CD4-positive, alpha-beta T cell treated with Interleukin-6 at 100 ng/mL for 8 hours (primary cell): Measurements from ENCODE around the gene CACNA1C.
"Not testable (repeated sequence)": the region's sequence is repeated elsewhere in the genome, so short reads cannot be mapped to it uniquely, and the experiment has no call there.

Experiments used
- DNase-seq: peaks from one replicate; pipeline ENCODE4 v3.0.0-alpha.2; 2020; ENCODE audit warnings: mixed read lengths, low spot score

Gene CACNA1C

DNA sequence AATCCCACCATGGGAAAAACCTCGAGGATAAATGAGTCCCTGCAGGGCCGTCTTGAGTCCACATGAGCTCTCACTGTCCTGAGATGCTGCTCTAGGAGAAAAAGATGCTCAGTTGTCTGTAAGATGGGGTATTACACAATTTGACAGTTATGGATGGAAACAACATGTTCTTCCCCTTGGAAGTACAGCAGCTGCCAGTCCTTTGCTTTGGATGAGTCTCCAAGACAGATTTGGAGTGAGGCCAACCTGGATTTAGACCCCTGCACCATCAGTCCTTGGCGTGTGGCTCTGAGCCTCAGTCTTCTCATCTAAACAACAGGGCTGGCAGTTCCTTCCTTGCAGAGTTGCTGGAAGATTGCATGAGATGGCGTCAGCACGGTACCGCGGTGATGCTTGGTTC, 432.9 kb downstream of the CACNA1C start:
- no peak for DNase-seq

DNA sequence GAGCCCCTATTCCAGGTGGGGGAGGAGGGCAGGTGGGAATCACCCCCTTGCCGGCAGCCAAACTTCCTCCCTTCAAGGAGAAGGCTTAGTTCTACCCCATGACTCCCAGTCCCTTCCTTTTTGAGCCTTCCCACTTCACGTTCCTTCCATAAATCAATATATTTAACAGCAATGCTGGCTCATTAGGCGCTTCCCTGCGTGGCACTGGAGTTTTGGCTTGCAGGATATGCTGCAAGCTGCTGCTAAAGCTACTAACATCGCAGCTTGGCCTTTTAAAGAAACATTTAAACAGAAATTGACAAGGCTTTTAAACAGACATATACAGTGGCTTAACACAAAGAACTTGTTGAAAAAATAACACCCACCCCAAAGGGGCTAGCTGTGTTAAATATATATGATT, 434.0 kb downstream of the CACNA1C start:
- no peak for DNase-seq

DNA sequence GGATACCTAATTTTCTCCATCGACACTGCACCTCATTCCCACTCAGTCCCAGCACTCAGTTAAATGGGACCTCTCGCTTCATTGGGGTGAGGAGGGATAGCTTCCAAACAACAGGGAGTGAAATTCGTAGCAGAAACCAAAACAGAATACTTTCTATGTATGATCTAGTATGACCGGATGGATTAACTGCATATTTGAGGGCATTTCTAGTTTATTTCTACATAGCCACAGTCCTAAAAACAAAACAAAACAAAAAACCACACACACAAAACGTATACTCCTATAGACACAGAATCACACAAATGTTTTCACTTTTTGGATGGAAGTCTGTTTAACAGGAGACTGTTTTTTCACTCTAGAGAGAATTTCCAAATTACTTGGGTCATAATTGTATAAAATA, 434.5 kb downstream of the CACNA1C start:
- no peak for DNase-seq

DNA sequence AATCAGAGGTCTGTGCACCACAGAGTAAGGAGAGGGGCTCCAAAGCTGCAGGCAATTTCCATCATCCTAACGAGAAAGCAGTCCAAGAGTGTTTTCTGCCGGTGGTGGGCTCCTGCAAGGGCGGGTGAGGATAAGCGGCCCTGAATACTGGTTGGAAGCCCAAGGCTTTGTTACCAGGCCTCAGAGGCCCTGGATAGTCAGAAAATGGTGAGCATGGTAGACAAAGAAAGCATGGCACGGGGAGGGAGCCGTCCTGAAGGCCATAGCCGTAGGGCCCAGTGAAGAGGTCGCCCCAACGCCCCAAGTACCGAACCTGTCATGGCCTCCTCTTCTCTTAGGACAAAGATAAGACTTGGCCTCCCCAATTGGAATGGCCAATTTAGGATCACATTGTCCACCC, 435.3 kb downstream of the CACNA1C start:
- DNase-seq: no peak

DNA sequence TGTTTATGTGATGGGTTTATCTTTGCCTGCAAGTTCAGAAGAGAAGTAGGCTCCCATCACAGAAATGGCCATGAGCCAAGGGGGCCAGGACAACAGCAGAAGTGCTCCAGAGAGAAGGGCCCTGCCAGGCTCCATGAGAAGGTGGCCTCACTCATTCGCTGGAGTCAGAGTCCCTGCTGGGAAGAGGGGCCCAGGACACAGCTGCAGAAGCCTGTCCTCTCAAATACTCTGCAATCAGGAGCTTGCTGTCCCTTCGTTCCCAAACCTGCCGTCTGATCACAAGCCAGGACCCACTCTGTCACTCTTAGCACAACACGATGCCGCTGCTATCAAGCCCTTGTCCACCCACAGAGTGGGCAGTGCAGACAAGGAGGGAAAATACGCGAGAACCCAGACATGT, 435.8 kb downstream of the CACNA1C start:
- no peak for DNase-seq

DNA sequence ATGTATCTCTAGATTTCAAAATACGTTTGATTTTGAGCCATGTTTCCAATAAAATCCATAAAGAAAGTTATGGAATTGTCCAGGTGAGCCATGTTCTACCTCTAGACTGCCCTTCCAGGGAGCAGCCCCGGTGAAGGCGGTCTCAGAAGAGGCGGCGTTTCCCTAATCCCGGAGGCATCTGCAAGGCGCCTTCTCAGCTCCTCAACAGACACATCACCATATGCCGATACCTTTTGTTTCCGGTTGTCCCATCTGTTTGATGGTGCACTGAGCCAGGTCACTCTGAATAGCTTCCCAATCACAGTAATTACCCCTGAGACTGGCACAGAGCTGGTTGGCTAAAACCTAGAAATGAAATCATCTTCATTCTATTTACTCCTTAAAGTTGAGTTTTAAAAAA, 436.5 kb downstream of the CACNA1C start:
- no peak for DNase-seq

DNA sequence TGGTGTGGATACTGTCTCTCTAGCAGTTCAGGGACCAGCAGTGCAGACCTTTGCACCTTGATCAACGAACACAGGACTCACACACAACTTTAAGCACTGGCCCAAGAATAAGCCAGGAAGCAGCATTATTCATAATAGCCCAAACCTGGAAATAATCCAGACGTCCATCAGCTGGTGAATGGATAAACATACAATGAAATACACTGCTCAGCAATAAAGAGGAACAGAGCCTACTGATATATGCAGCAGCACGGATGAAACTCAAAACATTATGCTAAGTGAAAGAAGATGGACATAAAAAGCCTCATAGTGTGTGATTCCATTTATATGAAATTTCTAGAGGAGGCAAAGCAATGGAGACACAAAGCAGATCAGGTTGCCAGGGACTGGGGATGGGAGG, 438.0 kb downstream of the CACNA1C start:
- no peak for DNase-seq

DNA sequence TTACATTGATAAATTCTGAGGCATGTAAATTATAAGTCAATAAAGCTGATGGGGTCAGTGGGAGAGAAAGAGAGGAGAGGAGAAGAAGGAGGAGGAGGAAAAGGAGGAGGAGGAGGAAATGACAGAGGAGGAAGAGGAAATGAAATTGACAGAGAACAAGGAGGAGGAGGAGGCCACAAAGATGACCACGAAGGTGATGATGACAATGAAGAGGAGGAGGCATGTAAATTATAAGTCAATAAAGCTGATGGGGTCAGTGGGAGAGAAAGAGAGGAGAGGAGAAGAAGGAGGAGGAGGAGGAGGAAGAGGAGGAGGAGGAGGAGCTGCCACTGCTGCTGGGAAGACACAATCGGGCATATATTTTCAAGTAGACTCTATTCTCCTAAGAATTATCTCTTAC, 438.6 kb downstream of the CACNA1C start:
- not testable (repeated sequence) for DNase-seq

DNA sequence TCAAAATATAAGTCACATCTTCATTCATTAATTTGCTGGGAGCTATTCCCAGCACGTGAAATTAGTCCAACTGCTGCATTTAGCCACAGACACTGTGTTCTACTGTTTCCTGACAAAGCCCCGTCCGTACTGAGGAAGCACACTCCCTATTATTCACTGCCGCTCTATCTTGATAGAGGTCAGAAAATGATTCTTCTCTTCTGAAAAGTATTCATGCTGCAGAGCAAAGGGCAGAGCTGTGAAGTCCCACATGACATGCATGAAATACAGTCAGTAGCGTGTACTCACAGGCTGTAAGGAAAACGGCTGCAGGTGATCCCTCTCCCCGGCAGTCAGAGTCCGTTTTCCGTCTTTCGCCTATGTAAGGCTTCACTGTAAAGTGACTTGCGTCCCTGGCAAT, 439.4 kb downstream of the CACNA1C start:
- no peak for DNase-seq

DNA sequence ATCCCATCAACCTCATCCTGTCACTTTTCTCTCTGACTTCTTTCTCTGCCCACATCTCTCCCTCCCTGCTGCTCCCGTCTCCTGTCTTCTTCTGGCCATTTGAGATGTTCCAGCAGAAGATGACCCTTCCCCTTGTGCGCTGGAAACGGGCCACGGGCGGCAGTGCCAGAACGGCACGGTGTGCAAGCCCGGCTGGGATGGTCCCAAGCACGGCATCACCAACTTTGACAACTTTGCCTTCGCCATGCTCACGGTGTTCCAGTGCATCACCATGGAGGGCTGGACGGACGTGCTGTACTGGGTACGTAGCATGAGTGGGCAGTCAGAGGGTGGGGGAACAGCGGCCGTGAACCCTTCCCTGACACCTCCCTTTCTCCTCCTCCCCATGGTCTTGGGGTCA, 440.3 kb downstream of the CACNA1C start:
- DNase-seq: no peak

DNA sequence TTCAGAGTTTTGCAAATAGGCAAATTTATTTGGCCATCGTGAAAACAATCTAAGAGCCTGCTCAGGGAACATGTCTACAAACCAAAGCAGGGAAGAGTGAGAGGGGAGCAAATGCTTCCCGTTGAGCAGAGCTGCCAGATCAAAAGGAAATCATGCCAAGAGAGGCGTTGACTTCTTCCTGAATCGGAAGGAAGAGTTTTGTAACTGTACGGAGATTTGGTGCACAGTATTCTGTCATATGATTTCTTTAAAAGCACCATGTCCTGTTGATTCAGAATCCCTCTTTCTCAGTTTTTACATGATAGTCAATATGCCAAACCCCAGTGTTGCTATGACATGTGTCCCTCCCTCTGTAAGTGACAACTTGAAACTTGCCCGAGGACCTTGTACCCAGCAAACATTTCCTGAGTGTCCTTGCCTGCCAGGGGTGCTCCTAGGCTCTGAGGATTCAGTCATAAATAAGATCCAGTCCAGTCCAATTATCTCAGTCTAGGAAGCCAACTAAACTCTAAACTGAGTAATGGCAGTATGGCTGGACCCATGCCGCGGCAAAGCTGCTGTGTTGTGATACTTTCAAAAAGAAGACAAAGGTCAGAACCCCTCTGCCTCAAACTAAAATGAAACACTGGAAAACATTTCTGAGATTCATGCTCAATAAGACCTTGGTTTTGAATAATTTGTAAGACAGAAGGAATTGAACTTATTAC, 441.9 kb downstream of the CACNA1C start:
- no peak for DNase-seq

DNA sequence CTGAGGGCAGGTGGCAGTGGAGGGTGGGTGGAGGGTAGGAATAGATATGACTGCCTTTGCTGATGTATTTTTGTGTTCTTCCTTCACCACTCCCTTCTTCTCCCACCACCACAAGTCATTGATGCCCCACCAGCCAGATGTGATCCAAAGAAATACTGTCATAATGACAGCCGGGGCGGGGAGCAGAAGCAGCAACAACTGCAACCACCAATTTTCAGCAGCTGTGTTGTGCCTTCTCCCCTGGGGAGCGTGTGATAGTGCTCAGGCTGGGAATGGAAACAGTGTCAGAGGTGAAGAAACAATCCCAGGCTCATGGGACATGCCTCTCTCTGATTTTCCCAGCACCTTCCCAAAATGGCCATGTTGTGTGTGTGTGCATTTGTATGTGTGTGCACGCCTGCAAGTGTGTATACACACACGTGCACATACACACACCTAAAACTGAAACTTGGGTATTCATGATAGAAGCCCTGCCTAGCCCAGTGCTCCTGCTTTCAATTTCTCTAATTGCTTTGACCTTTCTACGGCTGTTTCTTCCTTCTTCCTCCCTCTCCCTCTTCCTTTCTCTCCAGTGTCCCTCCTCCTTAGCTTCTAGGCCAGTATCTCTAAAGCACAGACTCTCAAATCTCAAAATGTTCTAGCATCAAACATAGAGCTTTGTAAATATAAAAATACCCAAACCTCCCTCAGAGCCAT, 442.8 kb downstream of the CACNA1C start:
- DNase-seq: no peak

DNA sequence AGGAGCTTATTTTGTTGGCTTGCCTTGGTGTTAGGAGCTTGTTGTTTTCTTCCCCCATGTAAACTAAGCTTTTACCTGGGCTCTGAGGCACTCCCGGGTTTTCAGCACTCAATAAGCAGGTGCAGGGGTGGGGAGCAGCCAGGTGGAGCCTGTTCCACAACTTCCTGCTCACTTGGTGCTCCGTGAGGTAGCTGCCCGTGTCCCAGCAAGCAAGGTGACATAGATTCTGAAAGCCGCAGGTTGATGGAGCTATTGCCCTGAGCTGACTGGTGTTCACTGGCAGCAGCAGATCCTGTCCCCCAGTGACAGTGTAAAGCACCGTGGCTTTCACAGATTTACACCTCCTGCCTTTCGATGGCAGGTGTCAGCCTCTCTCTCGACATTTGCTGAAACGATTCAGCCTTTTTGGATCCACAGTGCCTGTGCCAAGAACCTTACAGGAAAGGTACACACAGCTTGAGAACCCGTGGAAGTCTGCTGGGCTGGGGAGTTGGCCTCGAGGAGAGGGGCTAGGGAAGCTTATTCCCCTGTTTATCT, 446.2 kb downstream of the CACNA1C start:
- no peak for DNase-seq

DNA sequence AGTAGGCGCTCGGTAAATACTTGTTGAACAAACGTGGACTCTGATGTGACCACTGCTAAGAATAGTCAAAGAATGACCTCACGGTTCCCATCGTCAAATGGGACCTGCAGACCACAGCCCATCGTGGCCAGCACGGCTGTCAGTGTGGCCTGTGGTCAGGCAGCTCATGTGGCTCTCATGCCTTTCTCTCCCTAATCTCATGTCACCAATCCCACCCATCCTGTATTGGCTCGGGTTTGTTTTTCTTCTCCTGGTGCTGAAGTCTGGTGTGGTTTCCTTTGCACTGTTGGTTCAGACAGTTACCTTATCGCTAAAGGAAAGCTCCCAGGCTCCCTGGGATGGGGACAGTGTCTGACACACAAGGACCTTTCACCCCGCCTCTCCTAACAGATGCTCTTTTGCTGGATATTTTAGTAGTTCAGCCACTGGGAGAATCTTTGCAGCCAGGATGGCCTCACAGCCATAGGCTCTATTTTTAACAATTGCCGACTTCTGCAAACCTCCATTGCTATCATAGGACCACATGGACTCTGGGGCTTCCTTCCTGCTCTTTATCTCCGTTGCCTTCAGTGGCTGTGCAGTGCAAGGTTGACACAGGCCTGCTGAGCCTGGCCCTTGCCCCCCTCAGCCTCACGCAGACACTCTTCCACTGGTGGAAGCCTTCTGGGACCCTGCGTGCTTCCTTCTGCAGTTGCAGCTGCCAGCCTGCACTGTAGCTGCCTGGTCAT, 448.8 kb downstream of the CACNA1C start:
- DNase-seq: no peak

DNA sequence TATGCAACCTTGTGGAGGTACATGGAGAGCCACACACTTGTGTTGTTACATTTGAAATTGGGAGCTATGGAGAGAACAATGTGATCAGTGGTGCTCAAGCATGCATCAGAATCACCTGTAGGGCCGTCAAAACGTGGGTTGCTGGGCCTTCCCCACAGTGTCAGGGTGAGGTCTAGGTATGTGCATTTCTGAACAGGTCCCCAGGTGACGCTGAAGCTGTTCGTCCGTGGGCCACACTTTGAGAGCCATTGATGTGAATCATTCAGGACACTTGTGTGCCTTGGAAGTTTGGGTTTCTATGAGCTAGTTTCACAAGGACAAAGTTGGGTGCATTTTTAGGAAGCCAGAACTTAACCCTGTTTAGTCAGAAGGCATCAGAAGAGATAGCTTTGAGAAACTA, 450.2 kb downstream of the CACNA1C start:
- DNase-seq: no peak

DNA sequence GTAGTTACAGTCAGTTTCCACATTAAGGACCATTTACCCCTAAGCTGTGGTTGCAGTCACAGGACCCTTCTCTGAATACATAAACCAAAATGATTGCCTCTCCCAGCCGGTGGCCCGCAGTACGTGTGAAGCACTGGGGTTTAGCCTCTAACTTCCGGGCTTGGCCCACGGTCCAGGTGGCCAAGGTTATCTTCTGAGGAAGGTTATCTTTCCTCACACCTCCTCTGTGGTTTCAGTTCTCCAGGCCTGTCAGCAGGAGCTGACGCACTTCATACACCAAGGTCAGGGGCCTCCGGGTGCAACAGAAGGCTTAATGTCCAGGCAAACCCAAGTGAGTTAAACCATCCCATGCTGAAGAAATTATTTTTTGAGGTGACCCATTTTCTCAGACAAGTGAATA, 451.0 kb downstream of the CACNA1C start:
- DNase-seq: no peak

DNA sequence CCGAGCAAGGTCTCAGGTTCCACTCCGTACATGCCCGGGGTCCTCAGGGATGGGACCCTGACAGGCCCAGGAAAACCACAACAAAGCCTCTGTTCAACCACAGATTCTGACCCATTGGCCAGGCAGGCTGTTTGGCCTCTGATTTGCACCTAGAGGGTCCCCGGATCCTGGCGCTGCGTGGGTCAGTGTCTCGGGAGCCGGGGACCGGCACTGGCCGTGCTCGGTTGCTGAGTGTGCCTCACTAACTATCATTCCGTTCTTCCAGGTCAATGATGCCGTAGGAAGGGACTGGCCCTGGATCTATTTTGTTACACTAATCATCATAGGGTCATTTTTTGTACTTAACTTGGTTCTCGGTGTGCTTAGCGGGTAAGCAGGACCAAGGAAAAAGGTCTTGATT, 451.8 kb downstream of the CACNA1C start:
- no peak for DNase-seq

DNA sequence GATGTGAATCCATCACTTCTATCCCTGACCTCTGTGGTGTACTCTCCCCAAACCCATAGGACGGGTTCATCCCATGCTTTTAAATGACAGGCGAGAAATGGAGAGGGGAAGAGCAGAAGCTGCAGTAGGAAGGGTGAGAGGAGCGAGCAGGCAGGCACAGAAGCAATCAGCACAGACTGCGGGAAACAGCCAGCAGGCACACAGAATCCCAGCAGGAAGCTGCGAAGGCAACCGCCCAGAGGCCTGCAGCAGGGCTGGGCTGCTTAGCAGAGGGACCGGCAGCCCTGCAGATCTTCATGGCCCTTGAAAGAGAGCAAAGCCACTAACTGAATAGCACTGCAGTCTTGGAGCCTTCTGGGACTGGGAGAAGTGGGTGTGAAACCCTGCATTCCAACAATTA, 455.0 kb downstream of the CACNA1C start:
- no peak for DNase-seq

DNA sequence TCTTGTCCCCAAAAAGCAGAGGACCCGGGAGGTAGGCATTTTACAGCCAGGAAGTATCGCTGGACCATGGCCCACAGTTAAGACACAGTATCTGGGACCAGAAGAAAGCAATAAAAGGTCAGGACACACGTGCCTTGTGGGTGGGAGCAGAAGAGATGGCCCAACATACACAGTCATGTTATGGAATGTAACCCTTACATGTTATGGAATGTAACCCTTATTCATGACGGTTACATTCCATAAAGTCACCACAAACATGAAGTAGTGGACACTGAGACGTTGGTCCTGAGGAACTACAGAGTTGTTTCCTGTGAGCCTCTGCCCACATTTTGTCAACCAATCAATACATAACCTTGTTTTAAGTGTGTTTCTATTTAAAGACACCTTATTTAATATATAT, 456.4 kb downstream of the CACNA1C start:
- no peak for DNase-seq

DNA sequence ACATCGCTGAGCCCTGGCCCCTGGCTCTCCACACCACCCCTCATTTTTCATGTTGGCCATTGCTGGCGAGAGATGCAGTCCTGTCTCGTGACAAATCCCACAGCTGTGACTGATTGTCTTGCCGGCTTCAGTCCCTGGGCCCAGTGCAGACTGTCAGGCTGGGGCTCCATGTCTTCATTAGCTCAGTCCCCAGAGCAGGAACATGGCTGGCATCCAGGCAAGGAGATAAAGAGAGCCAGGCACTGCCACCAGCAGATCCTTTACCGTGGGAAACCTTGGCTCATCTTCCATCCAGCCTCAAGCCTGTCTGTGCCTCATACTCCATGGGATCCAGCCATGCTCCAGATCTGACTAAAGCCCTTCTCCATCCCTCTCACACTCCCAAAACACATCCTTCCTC, 457.3 kb downstream of the CACNA1C start:
- no peak for DNase-seq

DNA sequence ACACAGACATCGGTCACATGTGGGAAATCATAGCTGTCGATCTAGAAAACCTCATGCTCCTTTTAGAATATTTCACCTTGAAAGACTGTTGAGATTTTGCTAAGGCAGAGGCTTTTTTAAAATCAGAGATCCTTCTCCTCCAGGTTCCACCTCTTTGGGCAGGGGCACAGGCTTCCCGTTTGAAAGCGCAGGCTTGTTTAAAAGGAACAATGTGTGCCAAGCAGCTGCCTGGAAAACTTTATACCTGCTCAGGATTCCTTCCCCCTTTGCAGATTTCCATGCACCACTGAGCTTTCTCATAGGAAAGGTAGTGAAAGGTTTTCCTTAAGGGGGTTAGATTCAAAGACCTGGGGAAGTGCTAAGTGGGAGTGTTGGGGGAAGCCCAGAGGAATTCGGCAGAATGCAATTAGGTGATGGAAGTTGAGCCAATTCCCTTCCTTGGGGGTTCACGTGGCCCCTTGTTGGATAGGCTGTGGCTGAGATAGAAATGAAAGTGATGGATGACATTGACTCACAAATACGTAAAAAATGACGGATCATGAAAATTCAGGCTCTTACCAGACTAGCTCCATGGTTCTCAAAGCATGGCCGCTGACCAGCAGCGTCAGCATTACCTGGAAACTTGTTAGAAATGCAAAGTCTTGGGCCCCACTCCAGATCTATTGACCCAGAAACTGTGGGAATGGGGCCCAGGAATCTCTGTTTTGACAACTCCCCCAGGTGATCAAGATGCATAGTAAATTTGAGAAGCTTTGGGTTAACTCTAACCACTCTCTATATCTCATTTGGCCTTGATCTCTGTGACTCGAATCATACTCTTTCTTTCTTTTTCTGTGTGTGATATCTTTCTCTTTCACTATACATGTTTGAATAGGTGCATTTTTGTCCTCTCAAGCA, 460.6 kb downstream of the CACNA1C start:
- DNase-seq: no peak

DNA sequence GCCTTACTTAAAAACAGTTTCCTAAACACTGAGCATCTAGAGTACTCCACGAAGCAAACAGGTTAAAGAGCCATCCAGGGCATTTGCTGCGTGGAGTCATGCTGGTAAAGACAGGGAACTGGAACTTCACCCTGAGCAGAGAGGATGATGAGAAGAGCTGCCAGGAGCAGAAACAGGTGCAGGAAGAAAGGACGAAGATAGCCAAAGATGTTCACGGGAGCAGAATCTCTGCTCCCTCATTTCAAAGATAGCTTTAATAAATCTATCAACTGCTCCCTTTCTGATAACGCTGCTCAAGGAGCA, 461.2 kb downstream of the CACNA1C start:
- DNase-seq: no peak
